Measurements from ENCODE around the gene CAMK1D.

The CAMK1D gene

DNA sequence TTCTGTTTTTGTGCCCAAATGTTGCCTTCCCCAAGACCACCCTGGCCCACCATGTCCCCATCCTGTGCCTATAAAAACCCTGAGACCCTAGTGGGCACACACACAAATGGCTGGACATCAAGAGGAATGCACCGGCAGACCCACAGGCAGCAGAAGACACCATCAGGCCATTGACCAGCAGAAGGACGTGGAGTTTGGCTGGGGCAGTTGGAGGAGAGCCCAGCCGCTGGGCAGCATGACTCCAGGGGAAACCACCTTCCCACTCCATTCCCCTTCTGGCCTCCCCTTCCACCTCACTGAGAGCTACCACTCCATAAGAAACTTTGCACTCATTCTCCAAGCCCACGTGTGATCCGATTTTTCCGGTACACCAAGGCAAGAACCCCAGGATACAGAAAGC, 309.2 kb downstream of the CAMK1D start:
- no peak for DNase-seq (ENCODE audit: low read depth)

DNA sequence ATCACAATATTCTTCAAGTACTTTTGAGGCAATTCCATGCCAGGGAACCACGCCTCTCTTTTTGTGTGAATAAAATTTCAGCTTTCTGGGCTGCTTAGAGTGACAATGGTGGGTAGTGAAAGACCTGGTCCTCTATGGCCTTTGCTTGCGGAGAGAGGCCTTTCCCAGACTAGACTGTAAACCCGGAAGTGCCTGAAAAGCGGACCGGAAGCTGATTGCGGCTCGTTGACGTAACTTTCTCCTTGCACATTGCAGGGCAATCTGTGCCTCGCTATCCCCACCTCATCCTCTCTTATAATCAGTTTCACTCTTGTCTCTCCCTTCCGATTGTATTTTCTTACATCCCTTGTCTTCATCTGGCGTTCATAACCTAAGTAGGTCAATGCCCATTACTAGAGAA, 310.4 kb downstream of the CAMK1D start:
- no peak for DNase-seq (ENCODE audit: low read depth)

DNA sequence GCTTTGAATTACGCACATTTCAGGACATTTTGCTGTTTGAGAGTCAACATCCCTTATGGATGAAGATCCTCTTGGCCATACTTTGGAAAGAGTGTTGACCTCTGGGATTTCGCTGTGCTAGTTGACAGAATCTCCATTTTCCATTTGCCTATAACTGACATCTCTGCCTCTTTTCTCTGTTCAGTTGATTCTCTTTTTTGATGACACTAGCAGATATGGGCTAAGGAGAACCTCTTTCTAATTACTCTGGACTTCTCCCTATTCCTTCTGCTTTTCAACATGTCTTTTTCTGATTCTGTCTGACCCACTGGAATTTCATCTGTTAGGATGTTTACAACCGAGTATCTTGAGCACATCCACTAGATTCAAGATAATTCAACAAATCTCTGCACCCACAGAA, 311.5 kb downstream of the CAMK1D start:
- DNase-seq (ENCODE audit: low read depth) = no peak

DNA sequence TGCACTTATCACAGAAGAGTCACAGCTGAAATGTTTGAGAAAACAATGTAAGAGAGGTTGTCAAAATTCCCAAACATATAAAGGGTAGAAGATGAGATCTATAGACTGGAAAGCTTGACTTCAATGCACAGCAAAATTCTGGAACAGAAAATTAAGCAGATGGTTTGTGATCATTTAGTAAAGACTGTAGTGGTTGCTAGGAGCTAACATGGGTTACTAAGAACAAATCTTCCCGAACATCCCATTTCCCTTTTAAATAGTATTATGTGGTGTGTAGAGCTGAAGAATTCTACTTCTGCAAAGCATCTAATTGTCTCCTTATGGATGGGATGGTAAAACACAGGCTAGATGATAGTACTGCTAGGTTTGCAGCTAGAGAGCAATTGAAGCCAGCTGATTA, 312.3 kb downstream of the CAMK1D start:
- DNase-seq (ENCODE audit: low read depth) = no peak

DNA sequence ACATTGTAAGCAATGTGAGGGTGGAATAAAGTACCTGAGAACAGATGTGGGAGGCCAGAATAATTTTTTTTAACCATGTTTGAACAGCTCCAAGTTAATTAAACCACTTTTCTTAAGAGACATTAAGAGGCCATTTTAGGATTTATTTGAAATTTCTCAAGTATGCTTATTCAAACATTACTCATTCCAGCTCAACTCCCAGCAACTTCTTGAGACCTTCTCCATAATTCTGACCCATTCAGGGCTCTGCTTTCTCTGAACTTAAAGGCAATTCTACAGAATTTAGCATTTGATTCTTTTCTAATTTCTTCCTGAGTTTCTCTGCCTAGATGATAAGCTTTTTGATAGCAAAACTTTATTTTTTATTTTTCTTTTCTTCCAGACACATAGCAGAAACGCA, 314.5 kb downstream of the CAMK1D start:
- no peak for DNase-seq (ENCODE audit: low read depth)

DNA sequence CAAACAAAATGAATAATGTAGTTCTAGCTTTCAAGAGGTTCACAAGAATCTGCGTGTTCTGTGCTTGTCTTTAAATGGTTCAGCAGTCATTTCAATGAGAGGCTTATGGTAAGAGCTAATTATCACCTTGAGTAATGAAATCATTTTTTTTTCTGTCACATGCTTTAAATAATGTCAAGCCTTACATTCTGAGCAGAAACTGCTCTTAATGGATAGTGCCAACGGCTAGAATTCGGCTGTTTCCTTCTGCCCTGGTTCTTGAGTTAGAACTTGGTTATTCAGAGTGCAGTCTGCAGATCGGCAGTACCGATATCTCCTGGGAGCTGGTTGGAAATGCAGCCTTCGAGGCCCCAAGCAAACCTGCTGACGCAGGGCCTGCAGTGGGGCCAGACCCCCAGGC, 316.2 kb downstream of the CAMK1D start:
- no peak for DNase-seq (ENCODE audit: low read depth)

DNA sequence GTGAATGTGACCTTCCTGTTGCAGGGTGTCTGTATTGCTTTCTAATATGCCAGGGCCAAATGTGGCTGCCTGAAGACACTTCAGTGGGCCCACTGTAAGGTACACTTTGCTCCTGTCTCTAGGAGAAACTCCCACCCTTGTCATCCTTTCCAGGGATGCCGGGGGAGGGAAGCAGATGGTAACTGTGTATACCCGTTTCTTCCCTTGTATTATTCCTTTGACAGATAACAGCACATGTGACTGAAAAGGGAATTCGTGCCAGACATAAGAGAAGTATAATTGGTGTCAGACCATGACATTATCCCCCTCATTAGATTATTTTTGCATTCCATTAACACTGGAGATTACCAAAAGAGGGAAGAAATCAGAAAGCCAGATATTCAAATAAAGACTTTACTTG, 317.7 kb downstream of the CAMK1D start:
- no peak for DNase-seq (ENCODE audit: low read depth)

DNA sequence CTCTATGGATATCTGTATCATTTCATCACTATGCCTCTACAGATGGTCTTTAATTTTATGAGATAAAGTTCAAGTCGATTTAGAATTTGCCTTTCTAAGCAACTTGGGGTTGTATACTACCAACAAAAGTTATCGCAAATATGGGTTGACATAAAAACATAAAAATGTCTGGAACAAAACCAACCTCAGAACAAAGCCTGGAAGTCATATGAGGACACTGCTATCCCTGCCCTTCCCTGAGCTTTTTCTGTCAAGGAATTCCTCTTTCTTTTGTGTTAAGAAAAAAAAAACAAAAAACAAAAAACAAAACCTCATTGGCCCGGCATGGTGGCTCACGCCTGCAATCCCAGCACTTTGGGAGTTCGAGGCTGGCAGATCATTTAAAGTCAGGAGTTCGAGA, 319.3 kb downstream of the CAMK1D start:
- DNase-seq (ENCODE audit: low read depth) = no peak

DNA sequence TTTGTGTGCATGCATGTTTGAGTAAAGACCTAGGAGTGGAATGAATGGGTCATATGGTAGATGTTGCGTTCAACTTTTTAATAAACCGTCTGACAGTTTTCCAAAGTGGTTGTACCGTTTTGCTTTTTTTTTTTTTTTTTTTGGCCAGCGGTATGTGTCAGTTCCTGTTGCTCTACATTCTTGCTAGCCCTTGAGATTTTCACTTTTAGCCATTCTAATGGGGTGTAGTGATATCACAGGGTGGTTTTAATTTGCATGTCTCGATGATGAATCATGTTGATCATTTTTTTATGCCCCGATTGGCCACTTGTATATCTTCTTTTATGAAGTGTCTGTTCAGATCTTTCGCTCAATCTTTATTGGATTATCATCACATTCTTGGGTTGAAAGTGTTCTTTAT, 320.7 kb downstream of the CAMK1D start:
- DNase-seq (ENCODE audit: low read depth) = no peak

DNA sequence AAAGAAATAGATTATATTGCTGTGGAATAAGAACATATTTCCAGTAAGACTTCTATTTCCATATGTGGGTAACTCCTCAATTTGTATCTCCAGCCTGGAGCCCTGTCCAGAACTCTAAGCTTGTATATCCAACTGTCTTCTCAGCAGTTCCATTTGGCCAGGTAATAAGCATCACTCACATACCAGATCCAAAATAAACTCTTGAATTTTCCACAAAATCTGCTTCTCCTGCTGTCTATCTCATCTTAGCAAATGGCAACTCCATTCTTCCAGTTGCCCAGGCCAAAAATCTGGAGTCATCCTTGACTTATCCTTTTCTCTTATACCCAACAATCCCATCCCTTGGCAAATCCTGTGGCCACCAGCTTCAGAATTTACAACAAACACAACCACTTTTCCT, 325.8 kb downstream of the CAMK1D start:
- DNase-seq (ENCODE audit: low read depth) = no peak

DNA sequence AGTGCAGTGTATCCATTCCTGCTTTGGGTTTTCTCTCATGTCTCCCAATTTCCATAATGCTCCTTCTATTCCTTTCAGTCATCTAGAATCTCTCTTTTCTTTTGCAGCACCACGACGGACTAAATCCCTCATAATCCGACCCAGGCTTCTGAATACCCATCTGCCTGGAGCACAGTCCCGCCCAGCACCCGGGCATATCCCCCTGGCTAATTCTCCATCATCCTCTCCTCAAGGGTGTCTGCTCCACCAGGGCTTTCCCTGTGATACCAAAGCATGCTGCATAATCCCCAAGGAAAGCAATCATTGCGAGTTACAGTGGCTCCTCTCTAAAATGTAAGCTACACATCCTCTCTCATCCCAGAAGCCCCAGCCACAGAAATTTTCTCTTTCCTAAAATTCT, 330.3 kb downstream of the CAMK1D start:
- DNase-seq (ENCODE audit: low read depth) = no peak

DNA sequence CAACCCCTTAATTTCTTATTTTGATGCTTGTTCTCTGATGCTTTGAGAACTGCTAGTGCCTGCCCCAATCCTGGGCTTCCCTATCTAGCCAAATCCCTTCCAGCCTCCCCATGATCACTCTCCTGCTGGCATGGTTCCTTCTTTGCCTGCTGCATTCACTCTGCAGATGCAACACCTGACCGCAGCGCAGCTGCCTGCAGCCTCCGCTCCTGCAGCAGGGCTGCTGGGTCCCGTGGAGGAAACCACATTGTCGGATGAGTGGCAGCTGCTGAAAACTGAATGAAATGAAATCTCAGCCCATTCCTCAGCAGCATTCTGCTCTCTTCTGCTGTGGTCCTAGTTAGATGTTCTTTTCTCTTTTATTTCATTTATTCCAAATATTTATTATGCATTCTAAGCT, 331.9 kb downstream of the CAMK1D start:
- no peak for DNase-seq (ENCODE audit: low read depth)

DNA sequence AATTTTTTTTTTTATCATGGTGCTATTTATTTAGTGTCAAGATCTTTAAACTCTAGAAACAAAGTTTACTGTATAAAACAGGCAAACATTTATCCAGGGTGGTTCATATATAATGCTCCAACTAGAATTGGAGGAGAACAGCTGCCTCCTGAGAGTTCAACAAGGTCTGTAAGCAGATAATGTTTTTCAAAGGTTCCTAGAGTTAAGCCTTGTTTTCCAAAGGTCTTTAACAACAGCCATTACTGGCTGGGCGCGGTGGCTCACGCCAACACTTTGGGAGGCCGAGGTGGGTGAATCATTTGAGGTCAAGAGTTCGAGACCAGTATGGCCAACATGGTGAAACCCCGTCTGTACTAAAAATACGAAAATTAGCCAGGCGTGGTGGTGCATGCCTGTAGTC, 335.4 kb downstream of the CAMK1D start:
- no peak for DNase-seq (ENCODE audit: low read depth)

DNA sequence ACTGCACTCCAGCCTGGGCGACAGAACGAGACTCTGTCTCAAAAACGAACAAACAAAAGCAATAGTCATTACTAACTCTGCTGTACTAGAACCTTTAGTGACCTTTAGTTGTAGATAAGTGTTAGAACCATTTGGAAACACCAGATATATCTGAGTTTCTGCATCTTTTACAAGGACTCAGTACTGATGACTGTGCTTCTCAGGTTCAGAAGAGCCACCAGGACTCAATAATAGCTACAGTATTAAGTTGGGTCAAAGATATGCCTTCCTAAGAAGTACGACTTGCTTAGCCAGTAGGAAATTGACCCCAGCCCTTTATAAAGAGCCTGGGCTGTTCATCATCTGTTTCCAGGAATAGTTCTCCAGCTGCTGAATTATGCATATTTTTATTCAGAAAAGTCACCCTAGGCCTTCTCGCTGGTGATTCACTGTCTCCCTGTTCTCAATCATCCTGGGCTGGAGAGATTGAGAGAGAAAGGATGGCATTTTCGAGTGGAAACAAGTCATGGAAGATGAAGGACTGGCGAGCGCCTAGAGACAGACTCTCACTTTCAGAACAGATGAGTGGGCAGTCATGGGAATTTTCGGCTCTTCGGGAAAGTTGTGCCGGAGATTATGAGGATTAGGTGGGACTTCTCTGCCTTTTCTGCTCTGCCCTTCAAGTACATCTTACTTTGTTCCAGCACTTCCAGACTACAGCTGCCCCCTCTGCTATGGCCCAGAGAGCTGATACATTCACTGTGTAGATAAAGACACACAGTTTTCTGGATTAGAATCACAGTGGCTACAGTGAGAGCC, 336.1 kb downstream of the CAMK1D start:
- DNase-seq (ENCODE audit: low read depth) = no peak

DNA sequence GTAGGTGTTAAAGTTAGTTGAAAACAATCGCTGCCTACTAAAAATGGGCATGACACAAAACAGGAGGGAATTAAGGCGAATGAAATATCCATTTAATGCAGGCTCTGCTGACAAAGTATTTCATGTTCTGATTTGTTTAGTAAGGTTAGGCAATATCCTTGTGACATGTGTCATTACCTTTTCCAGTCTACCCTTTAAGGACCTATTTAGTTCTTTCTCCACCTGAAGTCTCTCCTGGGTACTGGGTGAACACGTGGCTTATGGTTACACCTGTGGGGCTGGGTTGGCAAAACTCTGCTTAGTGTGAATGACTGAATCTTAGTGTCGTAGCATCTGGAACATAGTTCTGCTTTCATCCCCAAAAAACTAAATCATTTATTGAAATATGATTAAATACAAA, 338.6 kb downstream of the CAMK1D start:
- DNase-seq (ENCODE audit: low read depth) = no peak

DNA sequence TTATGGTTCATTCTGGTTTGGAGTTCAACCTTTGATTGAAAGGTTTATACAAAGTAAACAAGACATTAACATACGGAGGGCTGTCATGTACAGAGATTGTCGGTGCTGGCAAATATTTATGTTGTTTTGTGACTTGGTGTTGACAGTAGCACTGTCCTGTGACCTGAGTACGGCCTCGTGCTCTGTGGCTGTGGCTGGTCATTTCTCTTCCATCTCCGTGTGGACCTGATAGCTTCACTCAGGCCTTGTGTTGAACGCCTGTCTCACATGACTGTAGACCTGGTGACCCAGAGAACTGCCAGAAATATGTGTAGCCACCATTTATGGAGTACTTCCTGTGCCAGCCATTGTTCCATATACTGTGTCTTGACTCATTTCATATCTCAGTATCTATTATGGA, 340.5 kb downstream of the CAMK1D start:
- DNase-seq (ENCODE audit: low read depth) = no peak

DNA sequence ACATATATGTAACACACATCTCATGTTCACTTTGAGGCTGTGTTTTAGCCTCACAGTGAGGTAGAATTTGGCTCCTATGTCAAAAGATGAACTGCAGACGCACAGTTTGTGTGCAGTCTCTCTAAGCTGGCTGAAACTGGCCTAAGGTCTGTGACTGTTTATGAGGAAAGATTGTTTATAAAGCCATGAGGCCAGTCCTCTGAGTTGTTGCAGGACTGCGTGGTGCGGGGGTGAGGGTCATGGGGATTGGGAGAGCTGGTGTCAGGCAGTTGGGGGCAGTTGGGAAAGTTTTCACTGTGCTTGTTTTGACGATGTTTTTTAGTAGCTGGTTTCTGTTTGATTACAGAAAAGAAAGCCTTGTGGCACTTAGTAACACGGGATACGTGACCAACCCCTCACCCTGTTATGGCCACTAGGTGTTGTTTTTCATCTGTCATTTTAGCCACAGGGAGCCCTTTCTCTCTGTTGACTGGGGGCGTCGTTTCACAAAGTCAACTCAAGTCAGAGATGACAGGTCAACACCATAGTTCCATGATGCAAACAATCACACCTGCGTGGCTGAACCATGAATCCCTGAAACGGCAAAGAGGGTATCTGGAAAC, 341.3 kb downstream of the CAMK1D start:
- no peak for DNase-seq (ENCODE audit: low read depth)

DNA sequence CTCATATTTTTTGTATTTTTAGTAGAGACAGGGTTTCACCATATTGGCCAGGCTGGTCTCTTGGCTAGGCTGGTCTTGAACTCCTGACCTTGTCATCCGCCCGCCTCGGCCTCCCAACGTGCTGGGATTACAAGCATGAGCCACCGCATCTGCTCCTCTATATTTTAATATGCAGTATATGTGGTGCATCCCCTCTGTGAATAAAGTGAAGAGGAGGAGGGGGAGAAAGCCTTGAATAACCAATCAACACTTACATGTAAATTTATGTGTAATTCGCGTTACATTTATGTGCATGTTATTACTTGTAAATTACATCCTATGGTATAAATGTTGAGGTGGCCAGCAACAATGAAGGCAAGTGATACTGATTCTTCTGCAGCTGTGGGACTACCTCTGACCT, 342.2 kb downstream of the CAMK1D start:
- no peak for DNase-seq (ENCODE audit: low read depth)

DNA sequence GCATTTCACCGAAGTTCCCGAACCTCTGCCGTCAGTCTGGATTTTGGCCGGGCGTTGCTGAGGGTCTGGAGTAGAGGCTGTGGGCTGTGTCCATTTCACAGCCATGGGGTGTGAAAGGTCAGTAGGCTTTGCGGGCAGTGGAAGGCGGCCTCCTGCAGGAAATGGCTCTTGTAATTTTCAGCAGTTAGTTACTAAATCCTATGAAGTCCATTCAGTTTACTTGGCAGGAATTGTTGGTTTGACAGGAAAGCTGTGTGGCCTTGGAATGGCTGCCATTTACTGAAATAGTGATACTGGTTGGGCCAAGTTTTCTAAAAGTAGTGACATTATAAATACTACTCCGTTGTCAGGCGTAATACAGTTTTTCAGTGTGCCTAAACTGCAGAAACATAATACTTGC, 348.4 kb downstream of the CAMK1D start:
- no peak for DNase-seq (ENCODE audit: low read depth)

DNA sequence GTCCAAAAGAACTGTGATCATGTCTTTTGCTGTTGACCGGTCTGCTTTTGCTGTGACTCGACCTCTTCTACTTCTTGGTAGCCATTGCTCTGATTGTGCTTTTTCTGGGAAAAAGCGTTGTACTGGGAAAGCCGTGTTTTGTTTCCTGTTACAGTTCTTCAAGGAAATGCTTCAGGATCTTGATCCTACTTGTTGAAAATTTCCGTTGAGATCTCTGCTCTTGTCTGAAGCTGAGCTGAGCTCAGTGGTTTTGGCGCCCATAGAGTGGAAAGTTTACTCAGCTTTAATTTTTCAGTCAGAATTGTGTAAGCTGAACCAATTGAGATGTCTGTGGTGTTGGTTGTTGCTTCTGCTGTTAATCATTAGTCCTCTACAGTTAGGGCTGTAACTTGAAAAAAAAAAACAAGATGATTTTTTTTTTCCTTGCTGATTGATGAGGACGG, 349.9 kb downstream of the CAMK1D start:
- DNase-seq (ENCODE audit: low read depth) = no peak

DNA sequence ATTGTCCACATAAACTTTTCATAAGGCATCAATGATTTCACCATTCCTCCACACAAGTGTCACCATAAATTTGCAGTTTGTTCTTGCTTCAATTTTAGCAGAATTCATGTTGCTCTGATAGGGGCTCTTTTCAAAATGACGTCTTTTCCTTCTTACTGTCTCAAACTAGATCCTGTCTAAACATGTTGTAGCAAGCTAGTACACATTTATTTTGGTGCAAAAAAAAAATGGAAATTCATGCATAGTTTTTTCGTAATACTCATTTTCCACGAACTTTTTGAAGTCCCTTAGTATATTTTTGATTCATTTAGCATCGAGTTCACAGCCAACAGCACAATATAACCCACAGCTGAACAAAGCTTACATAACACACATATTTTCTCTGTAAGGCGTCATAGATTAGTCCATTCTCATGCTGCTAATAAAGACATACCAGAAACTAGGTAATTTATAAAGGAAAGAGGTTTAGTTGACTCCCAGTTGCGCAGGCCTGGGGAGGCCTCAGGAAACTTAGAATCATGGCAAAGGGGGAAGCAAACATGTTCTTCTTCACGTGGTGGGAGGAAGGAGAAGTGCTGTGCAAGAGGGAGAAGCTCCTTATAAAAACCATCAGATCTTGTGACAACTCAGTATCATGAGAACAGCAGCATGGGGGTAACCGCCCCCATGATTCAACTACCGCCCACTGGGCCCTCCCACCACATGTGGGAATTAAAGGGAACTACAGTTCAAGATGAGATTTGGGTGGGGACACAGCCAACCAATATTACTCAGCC, 350.6 kb downstream of the CAMK1D start:
- no peak for DNase-seq (ENCODE audit: low read depth)

DNA sequence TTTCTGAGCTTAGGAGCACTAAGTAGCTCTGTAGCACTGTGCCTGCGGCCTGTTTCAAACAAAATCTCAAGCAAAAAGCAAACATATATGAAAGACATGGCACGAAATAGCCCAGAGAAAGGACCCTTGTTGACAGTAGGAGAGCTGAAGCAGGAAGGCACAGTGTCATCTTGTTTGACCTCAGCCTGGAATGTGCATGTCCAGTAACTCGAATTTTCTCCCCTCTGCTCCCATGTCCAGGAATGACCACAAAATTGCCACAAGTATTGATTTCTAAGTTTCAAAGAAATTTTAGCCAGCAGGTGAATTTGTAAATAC, 351.2 kb downstream of the CAMK1D start:
- no peak for DNase-seq (ENCODE audit: low read depth)

DNA sequence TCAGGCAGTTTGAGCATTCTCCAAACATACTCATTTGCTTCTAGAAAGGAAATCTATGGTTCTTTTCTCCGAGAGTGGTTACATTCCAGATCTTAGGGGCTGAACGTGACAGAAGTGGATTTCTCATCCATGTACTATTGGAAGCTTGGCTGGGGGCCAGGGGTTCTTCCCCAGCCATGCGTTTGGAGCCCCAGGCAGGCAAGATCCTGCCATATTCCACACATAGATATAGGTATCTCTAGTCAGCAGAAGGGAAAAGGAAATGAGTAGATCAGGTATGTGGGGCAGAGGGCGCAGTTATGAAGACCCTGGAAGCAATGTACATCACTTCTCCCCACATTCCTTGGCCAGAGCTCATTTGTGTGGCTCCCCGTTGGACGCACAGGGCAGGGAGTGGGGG, 352.3 kb downstream of the CAMK1D start:
- DNase-seq (ENCODE audit: low read depth) = no peak

All from fibroblast of the conjunctiva (primary cell).